Stimulated activated CD4-positive, alpha-beta T cell treated with anti-CD3 and anti-CD28 coated beads, Interleukin-12 subunit alpha, Interleukin-12 subunit beta, amount 100 ng/mL, for 48 hours (primary cell): ENCODE data around the gene SPATA46.

Experiments
- DNase-seq, 3 donors: peaks; one replicate each; pipeline ENCODE4 v3.0.0-alpha.2; 2020; ENCODE audit warnings: low read depth in 2 of 3, low spot score in 1 of 3

SPATA46 gene

DNA sequence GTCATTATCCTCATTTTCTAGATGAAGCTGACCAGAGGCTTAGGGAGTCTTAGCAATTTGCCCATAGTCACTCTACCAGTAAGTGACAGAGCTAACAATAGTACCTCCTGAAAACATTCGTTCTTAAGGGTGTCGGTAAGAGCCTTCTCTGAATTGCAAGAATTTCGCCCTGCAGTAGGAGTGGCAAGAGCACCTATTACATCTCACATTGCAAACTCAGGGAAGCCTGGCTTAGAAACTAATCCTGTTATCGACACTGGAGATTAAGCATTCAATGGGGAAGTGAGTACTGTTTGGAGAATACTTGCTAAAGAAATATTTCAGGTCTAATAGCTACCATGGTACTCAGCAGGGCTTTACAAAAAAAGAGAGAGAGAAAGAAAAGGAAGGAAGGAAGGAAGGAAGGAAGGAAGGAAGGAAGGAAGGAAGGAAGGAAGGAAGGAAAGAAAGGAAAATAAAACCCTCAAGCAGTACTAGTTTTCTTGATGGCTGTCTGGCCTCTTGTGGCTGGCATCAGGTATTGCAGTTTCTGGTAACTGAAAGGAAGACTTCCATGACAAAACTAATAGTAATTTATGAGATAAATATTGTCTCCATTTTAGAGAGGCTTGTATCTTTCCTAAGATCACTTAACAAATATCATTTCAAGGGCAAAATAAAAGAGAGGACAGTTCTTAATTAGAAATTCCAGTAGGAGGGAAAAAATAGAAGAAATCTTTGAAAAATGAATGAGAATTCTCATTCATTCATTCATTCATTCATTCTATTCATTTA is 15.3 kb upstream of the SPATA46 start:
- peak in 1 of 3 donors; percentile 14 for DNase-seq

DNA sequence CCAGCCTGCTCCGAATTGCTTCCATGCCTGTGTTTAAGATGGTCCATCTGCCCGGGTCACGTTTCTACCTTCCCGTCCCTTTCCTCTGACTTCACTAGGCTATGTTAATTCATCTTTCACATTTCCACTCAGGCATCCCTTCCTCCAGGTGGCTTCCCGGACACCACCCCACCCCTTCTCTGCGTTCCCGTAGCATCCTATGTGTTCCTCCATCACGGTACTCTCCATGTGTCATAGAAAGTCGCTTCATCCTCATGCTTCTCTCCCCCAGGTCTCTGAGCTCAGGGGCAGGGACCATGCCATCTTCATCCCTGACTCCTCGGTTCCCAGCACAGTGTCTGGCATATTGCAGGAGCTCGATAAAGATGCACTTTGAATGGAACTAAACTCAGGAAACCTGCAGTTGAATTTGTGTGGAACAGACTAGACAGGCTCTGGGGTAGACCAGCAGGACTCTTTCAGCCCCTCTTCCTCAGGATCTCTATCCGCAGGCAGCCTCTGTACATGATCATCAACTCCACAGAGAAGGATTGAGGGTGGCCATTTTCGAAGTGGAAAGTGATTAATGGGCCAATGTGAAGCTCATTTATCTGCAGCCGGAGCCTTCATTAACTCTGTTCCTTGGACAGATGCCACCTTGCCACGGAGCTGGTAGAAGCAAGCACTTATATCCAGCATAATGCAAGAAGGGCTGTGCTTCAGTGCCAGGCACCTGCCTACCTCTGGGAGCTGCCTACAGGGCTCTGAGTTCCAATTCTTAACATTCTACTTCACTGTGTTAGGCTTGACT is 13.9 kb upstream of the SPATA46 start:
- no peak for DNase-seq

DNA sequence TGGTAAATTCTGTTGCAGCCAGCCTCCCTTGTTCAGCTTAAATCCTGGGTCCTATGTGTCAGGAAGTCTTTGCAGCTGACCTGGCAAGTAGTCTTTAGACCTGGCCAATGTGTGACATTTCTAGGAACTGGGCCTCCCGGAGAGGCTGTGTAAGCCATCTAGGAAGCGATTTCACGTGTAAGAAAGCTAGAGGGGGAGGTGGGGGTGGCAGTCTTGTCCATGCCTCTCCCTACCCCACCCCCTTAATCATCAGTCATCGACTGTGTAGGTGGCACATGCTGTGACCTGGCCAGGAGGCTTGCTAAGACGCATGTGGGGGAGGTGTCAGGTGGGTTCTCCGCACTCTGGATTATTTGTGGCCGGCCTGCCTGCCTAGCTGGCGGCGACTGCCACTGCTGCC is 13.3 kb upstream of the SPATA46 start:
- DNase-seq = no peak

GRCh38 chr1:162389021-162389818 is 12.6 kb upstream of the SPATA46 start:
- DNase-seq = no peak

GRCh38 chr1:162388615-162389014 is 12.0 kb upstream of the SPATA46 start:
- DNase-seq = no peak

DNA sequence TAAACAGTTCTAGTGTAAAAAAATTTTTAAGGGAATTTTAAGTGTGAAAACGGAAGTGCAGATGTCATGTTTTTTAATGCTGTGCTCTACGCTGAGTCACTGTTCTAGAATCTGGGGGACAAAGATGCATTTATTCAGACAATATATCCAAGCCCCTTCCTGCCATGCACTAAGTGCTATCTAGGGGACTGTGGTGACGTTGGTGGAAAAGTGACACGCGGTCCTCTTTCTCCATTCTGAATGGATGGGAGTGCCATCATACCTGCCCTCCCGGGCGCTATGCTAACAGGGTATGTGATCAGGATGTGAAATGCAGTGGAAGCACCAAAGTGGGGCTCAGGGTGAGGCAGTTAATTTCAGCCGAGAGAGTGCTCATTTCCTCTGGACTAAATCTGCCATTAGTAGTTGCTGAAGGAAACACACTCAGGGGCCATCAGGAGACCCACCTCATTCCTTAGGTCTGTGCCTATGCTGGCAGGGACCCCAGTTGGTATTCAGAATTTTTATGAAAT is 11.5 kb upstream of the SPATA46 start:
- DNase-seq = no peak

DNA sequence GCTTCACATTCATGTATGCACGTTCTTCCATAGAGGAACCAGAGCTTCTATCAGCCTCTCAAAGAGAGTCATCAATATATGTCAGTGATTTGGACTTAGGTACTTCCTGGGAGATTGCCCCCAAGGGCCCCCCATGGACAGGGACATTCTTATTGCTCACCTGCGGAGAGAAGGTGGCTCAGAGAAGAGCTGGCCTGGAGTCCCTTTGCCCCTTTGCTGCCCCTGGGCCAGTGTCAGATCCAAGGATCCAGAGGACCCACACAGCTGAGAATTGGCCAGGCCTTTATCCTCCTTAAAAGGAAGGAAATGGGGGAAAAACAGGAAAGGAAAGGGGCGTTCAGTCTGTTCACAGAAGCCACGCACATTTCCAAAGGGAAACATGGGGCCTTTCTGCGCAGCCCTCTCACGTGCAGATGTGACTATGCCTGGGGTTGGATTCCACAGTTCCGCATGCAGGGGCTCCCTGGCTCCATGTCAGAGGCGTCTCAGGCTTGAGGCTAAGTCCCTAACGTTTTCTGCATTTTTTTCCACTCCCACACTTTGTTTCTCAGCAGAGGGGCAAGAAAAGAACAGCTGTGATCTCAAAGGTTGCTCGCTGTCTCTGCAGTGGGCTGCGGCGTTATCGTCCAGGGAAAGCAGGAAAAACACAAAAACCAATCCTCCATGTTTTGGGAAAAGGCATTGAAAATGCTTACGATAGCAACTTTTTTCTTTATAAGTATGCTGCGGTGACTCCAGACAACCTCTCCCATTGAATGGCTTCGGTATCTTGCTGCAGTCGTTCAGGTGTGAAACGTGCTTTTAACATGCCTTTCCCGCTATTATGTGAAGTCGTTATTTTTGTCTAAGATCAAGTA is 10.8 kb upstream of the SPATA46 start:
- DNase-seq = no peak

DNA sequence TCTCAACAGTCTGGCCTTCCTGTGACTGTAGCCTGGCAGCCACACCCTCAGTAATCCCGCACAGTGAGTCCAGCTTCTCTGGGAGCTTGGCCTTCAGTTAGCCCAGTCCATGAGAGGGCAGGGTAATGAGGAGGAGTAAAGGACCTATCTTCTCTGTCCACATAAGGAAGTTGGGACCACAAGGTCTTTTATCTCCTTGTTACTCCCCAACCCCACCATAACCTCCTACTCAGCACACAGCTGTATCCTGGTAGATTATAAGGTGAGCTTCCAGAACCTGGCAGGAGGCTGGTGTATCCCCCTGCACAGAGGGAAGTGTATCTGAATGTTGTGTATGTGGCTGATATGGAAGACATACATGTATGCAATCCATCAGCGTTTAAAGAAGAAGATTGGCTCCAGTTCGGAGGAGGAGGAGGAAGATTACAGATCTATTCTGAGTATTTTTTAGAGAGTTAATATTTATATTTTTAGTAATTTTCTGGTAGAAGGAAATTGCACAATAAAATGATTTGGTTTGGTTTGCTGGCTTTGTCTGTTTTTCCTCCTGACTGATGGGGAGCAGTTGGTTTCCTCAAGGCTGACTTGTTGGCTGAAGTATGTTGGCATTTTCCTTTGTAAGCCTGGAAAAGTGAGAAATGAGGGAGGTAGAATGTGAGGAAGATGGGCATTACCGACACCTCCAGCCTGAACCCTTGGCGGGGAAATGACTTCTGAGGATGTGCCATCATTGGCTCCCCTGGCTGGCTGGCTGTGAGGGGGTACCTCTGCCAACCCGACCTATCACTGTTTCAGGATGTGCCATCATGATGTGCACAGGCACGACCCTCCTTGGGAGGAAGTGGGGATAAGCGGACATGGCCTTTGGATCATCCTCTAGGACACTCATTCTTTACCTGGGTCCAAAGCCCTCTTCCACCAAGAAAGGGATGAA is 9.9 kb upstream of the SPATA46 start:
- no peak for DNase-seq

DNA sequence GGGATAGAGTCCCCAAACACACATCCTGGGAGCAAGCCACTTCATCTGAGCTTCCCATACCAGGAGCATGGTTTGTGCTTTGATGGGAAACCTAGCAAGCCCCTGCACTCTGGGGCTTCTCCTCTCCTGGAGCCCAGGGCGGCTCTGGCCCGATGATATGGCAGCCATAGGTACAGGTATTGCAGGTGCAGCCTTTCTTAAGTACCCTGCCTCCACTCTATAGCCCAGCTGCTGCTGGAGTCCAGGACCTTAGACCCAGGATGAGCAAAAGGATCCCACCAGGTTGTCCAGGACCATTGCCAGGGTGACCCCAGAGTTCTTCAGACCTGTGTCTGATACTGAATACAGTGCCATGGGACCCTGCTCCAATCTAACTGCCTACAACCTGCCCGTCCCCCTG is 9.0 kb upstream of the SPATA46 start:
- DNase-seq = no peak

GRCh38 chr1:162385280-162385623 is 8.6 kb upstream of the SPATA46 start:
- no peak for DNase-seq

DNA sequence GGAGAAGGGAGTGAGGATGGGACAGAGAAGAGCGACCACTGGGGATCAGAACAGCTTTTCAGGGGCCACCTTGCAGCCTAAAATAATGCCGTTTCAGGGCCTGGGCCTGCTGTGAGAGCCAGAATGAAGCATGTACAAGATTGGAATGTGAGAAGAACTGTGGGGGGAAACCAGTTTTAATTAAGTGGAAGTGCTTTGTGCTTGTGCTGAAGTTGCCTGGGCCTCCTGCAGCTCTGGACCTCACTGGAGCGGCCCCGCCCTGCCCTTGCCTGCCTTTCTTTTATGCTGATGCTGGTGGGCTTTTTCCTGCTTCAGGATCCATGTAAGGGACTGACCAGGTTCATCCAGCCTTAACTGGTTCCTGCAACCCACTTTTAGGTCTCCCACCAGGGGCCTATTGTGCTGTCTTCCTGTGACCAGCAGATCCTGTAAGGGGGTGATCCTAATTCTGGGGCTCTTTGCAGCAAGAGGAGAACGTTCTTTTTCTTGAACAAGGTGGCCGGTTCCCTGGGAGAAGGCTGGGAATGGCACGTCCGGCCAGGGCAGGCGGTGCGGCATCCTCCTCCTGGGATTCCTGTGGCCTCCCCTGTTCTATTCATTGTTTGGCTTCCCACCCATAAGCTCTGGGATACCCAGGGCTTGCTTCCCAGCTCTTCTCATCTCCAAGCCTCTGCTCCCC is 8.1 kb upstream of the SPATA46 start:
- no peak for DNase-seq

GRCh38 chr1:162384116-162384515 is 7.5 kb upstream of the SPATA46 start:
- no peak for DNase-seq

GRCh38 chr1:162383516-162383915 is 6.9 kb upstream of the SPATA46 start:
- DNase-seq = no peak

DNA sequence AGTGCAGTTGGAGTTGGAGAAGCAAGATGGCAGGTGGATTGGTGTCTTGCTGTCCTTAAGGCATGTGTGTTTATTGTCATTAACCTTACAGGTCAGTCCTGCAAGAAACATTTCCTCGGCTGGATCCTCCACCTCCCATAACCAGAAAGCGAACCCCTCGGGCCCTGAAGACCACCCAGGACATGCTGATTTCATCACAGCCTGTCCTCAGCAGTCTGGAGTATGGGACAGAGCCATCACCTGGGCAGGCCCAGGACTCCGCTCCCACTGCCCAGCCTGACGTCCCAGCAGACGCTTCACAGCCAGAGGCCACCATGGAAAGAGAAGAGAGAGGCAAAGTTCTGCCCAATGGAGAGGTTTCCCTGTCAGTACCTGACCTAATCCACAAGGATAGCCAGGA is 6.4 kb upstream of the SPATA46 start:
- DNase-seq = no peak

GRCh38 chr1:162381941-162382750 is 5.5 kb upstream of the SPATA46 start:
- DNase-seq = no peak

DNA sequence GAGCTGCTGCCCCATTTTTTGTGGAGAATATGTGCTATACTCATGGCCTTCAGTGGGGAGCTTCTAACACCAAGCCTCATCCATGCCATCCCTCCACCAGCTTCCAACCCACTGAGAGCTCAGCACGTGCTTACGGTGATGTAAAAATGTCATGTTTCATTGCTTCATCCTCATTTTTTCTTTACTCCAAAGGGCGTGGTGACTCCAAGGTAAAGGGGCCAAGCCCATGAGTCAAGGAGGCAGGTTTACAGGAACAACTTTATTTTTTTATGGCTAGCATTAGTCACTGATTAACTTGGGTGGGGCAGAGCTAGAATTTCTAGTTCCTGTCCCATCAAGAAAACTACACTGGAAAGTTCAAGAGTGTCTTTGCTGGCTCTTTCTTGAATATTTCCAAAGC is 4.7 kb upstream of the SPATA46 start, which contains the start of gene C1orf226:
Gene C1orf226 (plus strand): TSS at position 346 of the 400 bp plus-strand sequence. CDS start 174 bp downstream, outside the sequence.
- DNase-seq = no peak

DNA sequence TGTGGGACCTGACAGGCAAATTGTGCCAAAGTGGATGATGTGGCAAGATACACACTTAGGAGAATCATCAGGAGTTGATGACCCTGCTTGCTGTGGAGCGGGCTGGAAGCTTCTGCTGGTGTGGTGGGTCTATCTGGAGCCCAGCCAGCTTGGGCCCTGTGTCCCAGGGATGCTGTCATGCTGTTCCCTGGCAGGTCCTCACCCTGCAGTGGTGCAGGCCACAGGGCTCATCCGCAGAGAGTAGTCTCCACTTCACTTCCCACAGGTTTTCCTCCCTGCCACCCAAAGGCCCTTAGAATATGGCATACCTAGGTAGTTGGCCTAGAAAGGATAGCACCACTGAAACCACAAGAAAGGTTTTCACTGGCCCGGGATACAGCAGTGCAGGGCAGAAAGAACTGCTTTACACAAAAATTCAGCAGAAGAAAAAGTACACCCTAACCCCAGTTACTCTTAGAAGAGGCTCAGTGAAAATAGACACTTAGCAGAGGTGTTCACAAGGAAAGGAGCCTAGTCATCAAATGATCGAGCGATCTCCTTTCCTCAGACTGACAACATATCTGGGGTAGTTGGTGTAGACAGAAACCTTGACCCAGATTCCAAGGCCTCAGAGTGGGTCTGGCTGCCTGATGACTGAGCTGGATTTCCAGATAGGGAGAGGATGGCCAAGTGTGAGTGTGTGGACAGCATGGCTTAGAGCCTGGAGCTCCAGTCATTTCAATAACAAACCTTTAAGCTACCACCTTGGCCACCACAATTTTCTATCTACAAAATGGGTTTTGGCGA is 3.6 kb upstream of the SPATA46 start:
- no peak for DNase-seq
